Measurements from ENCODE around the gene ZNF837. TPM values are rescaled to one million over a fixed set of nuclear protein-coding genes. Genes with fewer than 3 reads are reported as not detected.
"Not testable (repeated sequence)": the region's sequence is repeated elsewhere in the genome, so short reads cannot be mapped to it uniquely, and the experiment has no call there.

The ZNF837 gene
- total RNA-seq, 1 donor from 2014 or later, result 0.86 TPM

GRCh38 chr19:58376724-58377123 is 4.1 kb downstream of the ZNF837 start:
- intact Hi-C loops (cut with micrococcal nuclease); H3K9me3 Mint-ChIP-seq; DNase-seq (ENCODE audit: low spot score); H3K4me1 Mint-ChIP-seq (ENCODE audit: low read depth); H3K27me3 Mint-ChIP-seq (ENCODE audit: insufficient read depth); H3K27ac Mint-ChIP-seq; H3K4me3 Mint-ChIP-seq; H3K36me3 Mint-ChIP-seq (ENCODE audit: low read depth): not testable (repeated sequence)

- Mint-ChIP-seq H3K9me3 (no peaks in the 10 kb centered on the region), H3K27ac (no peak overlapping the region), H3K36me3 (ENCODE audit: low read depth) (no peaks in the 10 kb centered on the region), H3K4me3 (no peak overlapping the region), H3K27me3 (ENCODE audit: insufficient read depth) (no peaks in the 10 kb centered on the region), H3K4me1 (ENCODE audit: low read depth) (no peaks in the 10 kb centered on the region)
- no peak for DNase-seq (ENCODE audit: low spot score)
- intact Hi-C loops (cut with micrococcal nuclease), result no loop called here
Measured at GRCh38 chr19:58374200-58374599, 6.6 kb downstream of the ZNF837 start.

DNA sequence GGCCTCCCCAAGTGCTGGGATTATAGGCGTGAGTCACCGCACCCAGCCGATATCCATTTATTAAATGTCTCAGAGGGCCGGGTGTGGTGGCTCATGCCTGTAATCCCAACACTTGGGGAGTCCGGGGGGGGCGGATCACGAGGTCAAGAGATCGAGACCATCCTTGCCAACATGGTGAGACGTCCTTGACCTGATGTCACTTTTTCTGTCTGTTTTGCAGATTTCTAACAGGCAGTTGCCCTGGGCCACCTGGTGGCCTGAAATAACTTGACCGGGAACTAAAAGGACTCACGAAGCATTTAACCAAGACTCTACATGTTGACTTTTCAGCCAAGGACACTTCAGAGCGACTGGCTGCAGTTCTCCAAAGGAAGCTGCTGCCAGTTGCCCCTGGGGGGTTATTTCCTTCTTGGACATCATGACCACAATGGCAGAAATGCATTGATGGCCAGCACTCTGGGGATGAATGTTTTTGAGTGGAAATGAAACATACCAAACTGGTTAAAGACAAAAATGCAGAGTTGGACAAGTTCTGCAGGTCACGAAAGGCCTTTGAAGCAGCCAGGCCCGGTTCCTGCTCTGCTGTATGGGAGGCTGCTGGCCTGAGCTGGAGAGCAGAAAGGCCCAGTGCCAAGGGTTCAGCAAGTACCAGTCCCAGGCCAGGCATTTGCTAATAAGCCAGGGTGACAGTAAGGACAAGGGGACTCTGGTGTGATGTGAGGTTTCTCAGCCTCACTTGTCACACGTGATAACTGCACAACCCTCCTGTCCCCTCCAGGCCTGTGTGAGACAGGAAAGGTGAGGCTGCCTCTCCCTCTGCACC is 8.3 kb downstream of the ZNF837 start:
- intact Hi-C loops (cut with micrococcal nuclease), result no loop called here

GRCh38 chr19:58368561-58369360 is 12.1 kb downstream of the ZNF837 start:
- Mint-ChIP-seq H3K9me3 (no peaks in the 10 kb centered on the region), H3K36me3 (ENCODE audit: low read depth) (no peaks in the 10 kb centered on the region), H3K4me3 (no peak overlapping the region), H3K4me1 (ENCODE audit: low read depth) (no peaks in the 10 kb centered on the region), H3K27ac (no peak overlapping the region), H3K27me3 (ENCODE audit: insufficient read depth) (no peaks in the 10 kb centered on the region)
- intact Hi-C loops (cut with micrococcal nuclease), result no loop called here
- DNase-seq (ENCODE audit: low spot score), result no peak

More for the DNA sequence above, 8.3 kb downstream of the ZNF837 start:
- H3K27me3 Mint-ChIP-seq (ENCODE audit: insufficient read depth), result no peaks in the 10 kb centered on the region
- H3K4me1 Mint-ChIP-seq (ENCODE audit: low read depth), result no peaks in the 10 kb centered on the region
- no peak overlapping the region for H3K4me3 Mint-ChIP-seq
- no peaks in the 10 kb centered on the region for H3K36me3 Mint-ChIP-seq (ENCODE audit: low read depth)
- no peak for DNase-seq (ENCODE audit: low spot score)
- H3K9me3 Mint-ChIP-seq, result no peaks in the 10 kb centered on the region
- no peak overlapping the region for H3K27ac Mint-ChIP-seq

DNA sequence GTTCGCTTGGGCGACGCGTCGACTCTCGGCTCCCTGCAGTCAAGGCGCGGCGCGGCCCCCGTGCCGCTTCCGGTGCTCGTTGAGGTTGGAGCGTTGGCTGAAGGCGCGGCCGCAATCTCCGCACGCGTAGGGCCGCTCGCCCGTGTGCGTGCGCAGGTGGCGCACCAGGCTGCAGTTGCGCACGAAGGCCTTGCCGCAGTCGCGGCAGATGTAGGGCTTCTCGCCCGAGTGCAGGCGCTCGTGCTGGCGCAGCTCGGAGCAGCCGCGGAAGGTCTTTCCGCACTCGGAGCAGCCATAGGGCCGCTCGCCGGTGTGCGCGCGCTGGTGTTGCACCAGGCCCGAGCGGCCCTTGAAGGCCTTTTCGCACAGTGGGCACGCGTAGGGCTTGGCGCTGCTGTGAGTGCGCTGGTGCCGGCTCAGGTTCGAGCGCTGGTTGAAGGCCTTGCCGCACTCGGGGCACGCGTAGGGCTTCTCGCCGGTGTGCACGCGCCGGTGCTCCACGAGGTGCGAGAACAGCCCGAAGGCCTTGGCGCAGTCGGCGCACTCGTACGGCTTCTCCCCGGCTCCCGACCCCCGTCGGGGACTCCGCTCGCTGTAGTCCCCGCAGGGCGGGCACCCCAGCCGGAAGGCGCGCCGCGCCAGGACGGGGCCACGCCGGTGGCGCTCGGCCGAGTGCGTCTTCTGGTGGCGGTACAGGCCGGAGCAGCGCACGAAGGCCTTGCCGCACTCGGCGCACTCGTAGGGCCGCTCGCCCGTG is 13.0 kb downstream of the ZNF837 start:
- no peak for DNase-seq (ENCODE audit: low spot score)
- H3K27me3 Mint-ChIP-seq (ENCODE audit: insufficient read depth), result no peaks in the 10 kb centered on the region
- no peaks in the 10 kb centered on the region for H3K4me1 Mint-ChIP-seq (ENCODE audit: low read depth)
- no peak overlapping the region for H3K27ac Mint-ChIP-seq
- intact Hi-C loops (cut with micrococcal nuclease), result no loop called here
- no peak overlapping the region for H3K4me3 Mint-ChIP-seq
- no peaks in the 10 kb centered on the region for H3K9me3 Mint-ChIP-seq
- H3K36me3 Mint-ChIP-seq (ENCODE audit: low read depth), result no peaks in the 10 kb centered on the region

DNA sequence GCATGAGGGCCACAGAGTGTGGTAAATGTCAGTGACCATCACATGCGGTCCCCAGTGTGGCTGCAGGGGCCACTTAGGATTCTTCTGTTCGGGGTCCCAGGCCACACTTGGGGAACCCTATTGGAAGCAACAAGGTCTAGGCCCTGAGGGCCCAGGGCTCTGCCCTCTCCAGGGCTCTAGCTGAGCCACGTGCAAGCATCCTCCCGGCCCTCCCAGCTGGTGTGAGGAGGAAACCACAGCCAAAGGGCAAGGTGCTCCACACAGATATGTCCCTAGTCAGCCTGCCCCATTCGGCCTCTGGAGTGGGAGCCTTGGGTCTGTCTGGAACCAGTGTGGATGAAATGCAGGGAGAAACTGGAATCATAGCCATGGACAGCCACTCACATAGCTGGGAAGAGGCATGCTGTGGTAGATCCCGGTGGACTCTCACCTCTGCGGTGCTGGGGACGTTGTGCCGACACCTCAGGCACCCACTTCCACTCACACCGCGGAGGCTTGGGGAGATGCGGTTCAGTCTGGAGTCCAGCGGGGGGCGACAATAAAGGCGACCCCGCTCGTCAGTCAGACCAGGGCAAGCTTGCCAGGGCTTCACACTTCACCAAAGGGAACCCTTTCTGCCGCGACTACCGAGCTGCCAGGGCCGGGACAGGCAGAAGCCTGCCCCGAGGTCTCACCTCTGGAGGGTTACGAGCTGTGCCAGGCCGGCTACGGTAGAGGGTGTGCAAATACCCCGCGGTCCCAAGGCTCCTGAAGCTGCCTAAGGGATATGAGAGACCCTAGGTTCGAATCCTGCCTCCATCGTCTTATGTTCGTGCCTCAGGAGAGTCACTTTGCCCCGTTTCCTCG is 14.0 kb downstream of the ZNF837 start:
- intact Hi-C loops (cut with micrococcal nuclease), result no loop called here
- no peak overlapping the region for H3K4me3 Mint-ChIP-seq
- H3K4me1 Mint-ChIP-seq (ENCODE audit: low read depth), result peaks cover 4% of the 10 kb centered on the region
- no peaks in the 10 kb centered on the region for H3K27me3 Mint-ChIP-seq (ENCODE audit: insufficient read depth)
- H3K36me3 Mint-ChIP-seq (ENCODE audit: low read depth), result no peaks in the 10 kb centered on the region
- no peak overlapping the region for H3K27ac Mint-ChIP-seq
- no peaks in the 10 kb centered on the region for H3K9me3 Mint-ChIP-seq
- DNase-seq (ENCODE audit: low spot score), result no peak

GRCh38 chr19:58364146-58364545 is 16.7 kb downstream of the ZNF837 start:
- Mint-ChIP-seq H3K4me3 (no peak overlapping the region), H3K9me3 (no peaks in the 10 kb centered on the region), H3K27ac (no peak overlapping the region), H3K36me3 (ENCODE audit: low read depth) (no peaks in the 10 kb centered on the region), H3K27me3 (ENCODE audit: insufficient read depth) (no peaks in the 10 kb centered on the region), H3K4me1 (ENCODE audit: low read depth) (peaks cover 7% of the 10 kb centered on the region)
- DNase-seq (ENCODE audit: low spot score), result no peak
- intact Hi-C loops (cut with micrococcal nuclease), result no loop called here

DNA sequence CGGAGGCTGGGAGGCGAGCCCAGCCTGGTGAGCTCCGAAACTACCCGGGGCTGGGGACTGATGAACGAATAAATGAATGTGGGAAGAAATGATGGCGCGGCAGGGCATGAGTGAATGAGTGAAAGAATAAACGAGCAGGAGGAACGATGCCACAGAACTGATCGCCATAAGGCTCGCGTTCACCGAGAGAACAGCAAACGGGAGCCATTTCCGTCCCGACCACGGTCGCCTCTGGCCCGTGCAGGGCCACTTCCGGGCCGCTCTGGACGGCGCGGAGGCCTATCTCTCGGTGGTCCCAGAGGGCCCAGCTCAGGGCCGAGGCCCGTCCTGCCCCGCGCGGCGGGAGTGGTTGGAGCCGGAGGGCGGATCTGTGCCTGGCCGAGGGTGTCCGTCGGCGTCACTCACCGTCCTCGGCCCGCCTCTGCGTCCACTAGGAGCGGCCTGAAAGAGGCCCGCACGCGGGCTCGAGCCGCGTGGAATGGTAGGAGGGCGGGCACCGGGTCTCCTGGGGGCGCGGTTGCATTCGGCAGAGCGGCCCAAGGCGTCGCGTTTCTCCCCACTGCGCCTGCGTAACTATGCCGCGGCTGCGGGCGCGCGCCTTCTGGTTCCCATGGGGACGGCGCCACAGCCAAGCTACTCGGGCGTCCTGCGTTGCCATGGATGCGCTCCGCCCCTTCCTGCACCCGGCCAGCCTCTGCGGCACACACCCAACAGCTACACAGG is 18.4 kb downstream of the ZNF837 start, which contains the start of gene ZNF497:
Gene ZNF497 (minus strand): TSS at position 480 of the 723 bp plus-strand sequence. CDS start 5,116 bp downstream, outside the sequence.
- Mint-ChIP-seq H3K4me3 (peak within 1 kb of the TSS; percentile 94), H3K9me3 (no peaks in the 10 kb centered on the region), H3K4me1 (ENCODE audit: low read depth) (peaks cover 7% of the 10 kb centered on the region), H3K27me3 (ENCODE audit: insufficient read depth) (no peaks in the 10 kb centered on the region), H3K27ac (peak within 1 kb of the TSS; percentile 95), H3K36me3 (ENCODE audit: low read depth) (no peaks in the 10 kb centered on the region)
- peak; percentile 95 for DNase-seq (ENCODE audit: low spot score)
- intact Hi-C loops (cut with micrococcal nuclease), result loop anchor here (1.0 to 2.0 kb wide), 9 partner anchors 15 to 180 kb away; partner anchors contain the start of genes ERVK3-1, RPS5, ZNF324B and ZNF584

- intact Hi-C loops (cut with micrococcal nuclease), result loop anchor here (1.0 to 2.0 kb wide), 9 partner anchors 15 to 180 kb away; partner anchors contain the start of genes ERVK3-1, RPS5, ZNF324B and ZNF584
- Mint-ChIP-seq H3K27ac (peak overlapping the region; percentile 95), H3K4me3 (peak overlapping the region; percentile 94), H3K36me3 (ENCODE audit: low read depth) (no peaks in the 10 kb centered on the region), H3K4me1 (ENCODE audit: low read depth) (peaks cover 7% of the 10 kb centered on the region), H3K9me3 (no peaks in the 10 kb centered on the region), H3K27me3 (ENCODE audit: insufficient read depth) (no peaks in the 10 kb centered on the region)
- no peak for DNase-seq (ENCODE audit: low spot score)
Measured at GRCh38 chr19:58361900-58362271, 18.9 kb downstream of the ZNF837 start.

- Mint-ChIP-seq H3K4me1 (ENCODE audit: low read depth) (peaks cover 7% of the 10 kb centered on the region), H3K4me3 (no peak overlapping the region), H3K9me3 (no peaks in the 10 kb centered on the region), H3K36me3 (ENCODE audit: low read depth) (no peaks in the 10 kb centered on the region), H3K27me3 (ENCODE audit: insufficient read depth) (no peaks in the 10 kb centered on the region), H3K27ac (no peak overlapping the region)
- intact Hi-C loops (cut with micrococcal nuclease), result no loop called here
- DNase-seq (ENCODE audit: low spot score), result no peak
Measured at GRCh38 chr19:58357481-58358145, 23.2 kb downstream of the ZNF837 start.

- peaks cover 2% of the 10 kb centered on the region for H3K36me3 Mint-ChIP-seq (ENCODE audit: low read depth)
- H3K27me3 Mint-ChIP-seq (ENCODE audit: insufficient read depth), result no peaks in the 10 kb centered on the region
- peak overlapping the region; percentile 33 for H3K4me3 Mint-ChIP-seq
- H3K9me3 Mint-ChIP-seq, result no peaks in the 10 kb centered on the region
- H3K27ac Mint-ChIP-seq, result no peak overlapping the region
- peaks cover 4% of the 10 kb centered on the region for H3K4me1 Mint-ChIP-seq (ENCODE audit: low read depth)
- intact Hi-C loops (cut with micrococcal nuclease), result no loop called here
- no peak for DNase-seq (ENCODE audit: low spot score)
Measured at GRCh38 chr19:58356766-58357480, 23.9 kb downstream of the ZNF837 start.
